ENCODE results near the gene SLC15A5.
A peak's percentile ranks its signal among the peaks of the same experiment; 100 is the strongest.

SLC15A5 gene

GRCh38 chr12:16168078-16168477, 109.4 kb downstream of the SLC15A5 start:
- no peak for FAIRE-seq

- FAIRE-seq, result no peak
Measured at GRCh38 chr12:16166563-16167470, 110.7 kb downstream of the SLC15A5 start.

GRCh38 chr12:16165506-16165905, 112.0 kb downstream of the SLC15A5 start:
- peak; percentile 24 for FAIRE-seq

- no peak for FAIRE-seq
Measured at GRCh38 chr12:16163901-16164300, 113.6 kb downstream of the SLC15A5 start.

- no peak for FAIRE-seq
Measured at GRCh38 chr12:16163146-16163545, 114.3 kb downstream of the SLC15A5 start.

GRCh38 chr12:16159571-16159970, 117.9 kb downstream of the SLC15A5 start:
- FAIRE-seq, result no peak

- FAIRE-seq, result no peak
Measured at GRCh38 chr12:16158050-16158449, 119.4 kb downstream of the SLC15A5 start.

- no peak for FAIRE-seq
Measured at GRCh38 chr12:16155938-16156337, 121.5 kb downstream of the SLC15A5 start.

- FAIRE-seq, result no peak
Measured at GRCh38 chr12:16154990-16155389, 122.5 kb downstream of the SLC15A5 start.

- no peak for FAIRE-seq
Measured at GRCh38 chr12:16152885-16153673, 124.4 kb downstream of the SLC15A5 start.

- no peak for FAIRE-seq
Measured at GRCh38 chr12:16150276-16150675, 127.2 kb downstream of the SLC15A5 start.

- FAIRE-seq, result no peak
Measured at GRCh38 chr12:16148938-16149337, 128.5 kb downstream of the SLC15A5 start.
